Mesendoderm (in vitro differentiated cells): ENCODE measurements around the gene KRTAP29-1.

Experiments
- DNase-seq: peaks from one replicate; pipeline ENCODE4 v3.0.0; 2013
- H2AK5ac ChIP-seq: 2 replicates; pipeline ENCODE4 v1.6.1; 2013; ENCODE audit warnings: low read length, inconsistent platforms
- H2BK120ac ChIP-seq: 2 replicates; pipeline ENCODE4 v1.6.1; 2013; ENCODE audit warnings: low read depth, mild to moderate bottlenecking, low read length, moderate library complexity, mixed read lengths
- H2BK15ac ChIP-seq: replicated peaks from 2 replicates; pipeline ENCODE4 v1.6.1; 2013; ENCODE audit warnings: low read depth, mild to moderate bottlenecking, moderate library complexity
- H2BK5ac ChIP-seq: 2 replicates; pipeline ENCODE4 v1.6.1; 2013; ENCODE audit warnings: low read length, inconsistent platforms
- H3K18ac ChIP-seq: 2 replicates; pipeline ENCODE4 v1.6.1; 2013; ENCODE audit warnings: mild to moderate bottlenecking, low read length, mixed read lengths
- H3K23ac ChIP-seq: one replicate; pipeline ENCODE4 v1.6.1; 2013; ENCODE audit warnings: low read length
- H3K27ac ChIP-seq: 2 replicates; pipeline ENCODE4 v1.5.1; 2013; ENCODE audit warnings: low read depth, mild to moderate bottlenecking, inconsistent platforms, low read length, moderate library complexity
- H3K27me3 ChIP-seq: 2 replicates; pipeline ENCODE4 v1.6.1; 2013; ENCODE audit warnings: low read length, control low read depth, mild to moderate bottlenecking, inconsistent platforms; ENCODE audit not compliant: insufficient read depth, poor library complexity
- H3K36me3 ChIP-seq: 2 replicates; pipeline ENCODE4 v1.6.1; 2013; ENCODE audit warnings: low read length, inconsistent platforms; ENCODE audit not compliant: control insufficient read depth, insufficient read depth
- H3K4ac ChIP-seq: one replicate; pipeline ENCODE4 v1.6.1; 2013; ENCODE audit warnings: low read depth, mild to moderate bottlenecking, low read length, moderate library complexity
- H3K4me1 ChIP-seq: 2 replicates; pipeline ENCODE4 v1.6.1; 2013; ENCODE audit warnings: low read depth, low read length, inconsistent platforms; ENCODE audit not compliant: control insufficient read depth
- H3K4me2 ChIP-seq: 2 replicates; pipeline ENCODE4 v1.6.1; 2013; ENCODE audit warnings: low read length
- H3K4me3 ChIP-seq: 2 replicates; pipeline ENCODE4 v1.5.1; 2013; ENCODE audit warnings: mild to moderate bottlenecking, low read length
- H3K56ac ChIP-seq: one replicate; pipeline ENCODE4 v1.6.1; 2013; ENCODE audit warnings: low read length
- H3K79me1 ChIP-seq: 2 replicates; pipeline ENCODE4 v1.6.1; 2013; ENCODE audit warnings: low read length, inconsistent platforms
- H3K79me2 ChIP-seq: 2 replicates; pipeline ENCODE4 v1.6.1; 2013; ENCODE audit warnings: mild to moderate bottlenecking, low read length; ENCODE audit not compliant: control insufficient read depth, insufficient read depth
- H3K9ac ChIP-seq: 2 replicates; pipeline ENCODE4 v1.6.1; 2013; ENCODE audit warnings: low read length, inconsistent platforms
- H4K5ac ChIP-seq: one replicate; pipeline ENCODE4 v1.6.1; 2013; ENCODE audit warnings: low read length
- H4K8ac ChIP-seq: one replicate; pipeline ENCODE4 v1.6.1; 2013; ENCODE audit warnings: low read depth, mild to moderate bottlenecking, control low read depth, low read length, moderate library complexity
- WGBS: extraction: QIAGEN DNeasy Blood & Tissue Kit; methylation state at CpG from one replicate; pipeline ENCODE4 v1.1.7; 2013; ENCODE audit warnings: low lambda C conversion rate, missing lambda C conversion rate; ENCODE audit not compliant: insufficient coverage; ENCODE audit errors: extremely low coverage; 5-methylcytosine and 5-hydroxymethylcytosine counted together

The KRTAP29-1 gene

DNA sequence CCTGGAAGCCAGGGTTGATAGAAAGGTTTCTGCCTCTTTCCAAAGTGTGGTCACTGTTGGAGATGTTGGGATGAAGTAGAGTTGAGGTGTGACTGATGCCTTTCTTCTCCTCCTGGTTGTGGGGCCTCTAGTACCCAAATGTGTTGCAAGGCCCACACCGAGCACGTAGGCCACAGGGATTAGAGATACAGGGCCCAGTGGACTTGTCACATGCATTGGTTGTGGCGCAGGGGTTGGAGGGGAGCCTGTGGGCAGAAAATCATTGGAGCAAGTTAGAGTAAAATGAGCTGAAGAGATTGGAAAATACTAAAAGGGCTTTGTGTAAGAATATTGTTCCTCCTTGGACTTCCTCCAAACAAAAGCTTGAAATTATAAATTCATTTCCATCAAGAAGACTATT is 43.3 kb upstream of the KRTAP29-1 start:
- Histone ChIP-seq H3K27me3 (no peaks in the 10 kb centered on the region), H3K36me3 (no peaks in the 10 kb centered on the region), H3K4me2 (no peak overlapping the region), H2BK15ac (no peak overlapping the region), H3K18ac (no peak overlapping the region), H3K23ac (no peak overlapping the region), H3K79me2 (no peaks in the 10 kb centered on the region), H2AK5ac (no peak overlapping the region), H3K4ac (no peak overlapping the region), H3K27ac (no peak overlapping the region), H2BK120ac (no peak overlapping the region), H3K79me1 (no peaks in the 10 kb centered on the region), H3K4me3 (no peak overlapping the region), H4K8ac (no peak overlapping the region), H4K5ac (no peak overlapping the region), H2BK5ac (no peak overlapping the region), H3K56ac (no peak overlapping the region), H3K4me1 (no peaks in the 10 kb centered on the region), H3K9ac (no peak overlapping the region)
- no CpG with 5 or more reads among the region's 3 CpGs for WGBS
- no peak for DNase-seq

DNA sequence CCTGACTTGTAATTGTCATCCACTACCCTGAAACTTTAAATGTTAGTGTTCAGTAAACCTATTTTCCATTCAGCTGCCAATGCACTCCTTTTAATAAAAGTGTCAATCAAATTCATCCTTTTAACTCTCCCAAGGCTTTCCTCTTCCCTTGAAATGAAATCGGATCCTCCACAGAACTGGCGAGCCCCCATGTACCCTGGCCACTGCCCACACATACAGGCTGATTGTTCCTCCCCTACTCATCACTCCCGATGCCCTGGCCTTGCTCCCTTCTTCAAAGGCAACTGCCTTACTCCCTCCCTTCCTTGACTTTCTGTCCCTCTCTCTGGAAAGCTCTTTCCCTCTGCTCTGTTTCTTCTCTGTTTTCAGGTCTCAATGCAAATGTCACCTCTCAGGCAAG is 40.4 kb upstream of the KRTAP29-1 start:
- Histone ChIP-seq H3K4me3 (no peak overlapping the region), H2BK15ac (no peak overlapping the region), H4K8ac (no peak overlapping the region), H3K9ac (no peak overlapping the region), H3K79me1 (no peaks in the 10 kb centered on the region), H3K4ac (no peak overlapping the region), H2AK5ac (no peak overlapping the region), H3K36me3 (no peaks in the 10 kb centered on the region), H3K23ac (no peak overlapping the region), H3K4me2 (no peak overlapping the region), H3K27me3 (no peaks in the 10 kb centered on the region), H4K5ac (no peak overlapping the region), H3K79me2 (no peaks in the 10 kb centered on the region), H2BK120ac (no peak overlapping the region), H3K4me1 (no peaks in the 10 kb centered on the region), H3K27ac (no peak overlapping the region), H3K56ac (no peak overlapping the region), H3K18ac (no peak overlapping the region), H2BK5ac (no peak overlapping the region)
- WGBS = no CpG with 5 or more reads among the region's 3 CpGs
- no peak for DNase-seq

DNA sequence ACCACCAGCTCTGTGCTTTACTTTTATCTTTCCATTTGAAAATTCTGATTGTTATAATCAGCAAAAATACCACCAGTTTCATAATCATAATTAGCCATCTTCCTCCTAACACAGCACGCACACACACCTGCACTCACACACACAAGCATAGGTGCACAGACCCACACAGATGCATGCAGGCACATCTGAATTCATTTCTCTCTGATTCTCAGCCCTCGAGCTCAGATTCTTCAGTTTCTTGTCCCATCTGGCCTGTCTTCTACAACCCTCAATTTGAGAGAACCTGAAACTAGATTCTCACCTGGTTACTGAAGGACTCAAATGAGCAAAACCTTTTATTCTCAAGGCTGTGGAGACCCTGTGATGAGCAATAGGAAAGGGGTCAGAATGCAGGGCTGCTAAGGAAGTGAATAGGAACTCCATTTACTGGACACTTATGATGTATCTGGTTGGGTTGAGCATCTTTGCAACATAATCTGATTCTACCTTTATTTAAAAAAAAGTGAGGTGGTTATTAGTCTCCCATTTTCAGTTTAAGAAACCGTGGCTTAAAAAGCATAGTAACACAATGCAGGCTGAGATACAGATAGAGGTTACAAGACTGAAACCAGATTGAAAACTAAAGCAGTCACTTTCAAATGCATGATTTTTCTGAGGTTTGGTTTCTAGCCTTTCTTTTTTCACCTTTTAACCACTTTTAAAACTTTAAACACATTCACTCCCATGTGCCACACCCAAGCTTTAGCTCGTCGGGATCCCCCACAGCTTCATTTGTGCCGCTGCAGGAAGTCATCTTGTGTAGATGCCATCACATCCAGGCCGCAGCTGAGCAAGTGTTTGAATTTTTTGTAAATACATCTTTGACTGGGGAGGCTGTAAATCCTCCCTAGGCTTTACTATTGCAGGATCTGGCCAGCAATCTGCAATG is 38.5 kb upstream of the KRTAP29-1 start:
- no peaks in the 10 kb centered on the region for H3K4me1 ChIP-seq
- H3K18ac ChIP-seq = no peak overlapping the region
- no peak overlapping the region for H3K27ac ChIP-seq
- no peak overlapping the region for H3K4ac ChIP-seq
- no peak for DNase-seq
- no peak overlapping the region for H2BK120ac ChIP-seq
- H2BK15ac ChIP-seq = no peak overlapping the region
- no peaks in the 10 kb centered on the region for H3K27me3 ChIP-seq
- H3K4me3 ChIP-seq = no peak overlapping the region
- no CpG with 5 or more reads among the region's 7 CpGs for WGBS
- no peak overlapping the region for H3K9ac ChIP-seq
- H3K36me3 ChIP-seq = no peaks in the 10 kb centered on the region
- no peaks in the 10 kb centered on the region for H3K79me2 ChIP-seq
- H2AK5ac ChIP-seq = no peak overlapping the region
- no peak overlapping the region for H3K56ac ChIP-seq
- no peak overlapping the region for H3K23ac ChIP-seq
- no peaks in the 10 kb centered on the region for H3K79me1 ChIP-seq
- H2BK5ac ChIP-seq = no peak overlapping the region
- H4K8ac ChIP-seq = no peak overlapping the region
- H4K5ac ChIP-seq = no peak overlapping the region
- no peak overlapping the region for H3K4me2 ChIP-seq

DNA sequence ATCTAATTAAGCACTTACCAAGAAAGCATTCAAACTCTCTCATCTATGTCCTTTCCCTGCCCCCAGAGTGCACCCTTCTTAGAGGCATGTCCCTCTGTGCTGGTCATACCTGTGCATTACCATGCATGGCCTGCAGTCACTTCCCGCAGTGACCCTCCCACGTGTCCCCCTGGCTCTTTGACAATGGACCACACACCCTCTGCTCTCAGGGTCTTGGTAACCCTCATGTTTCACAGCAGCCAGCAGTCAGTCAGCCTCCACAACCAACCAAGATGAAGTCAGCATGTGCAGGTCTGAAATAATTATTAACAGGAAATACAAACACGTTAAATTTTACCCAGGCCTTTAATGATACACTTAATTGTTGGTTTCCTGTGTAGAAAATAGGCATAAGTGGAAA is 37.8 kb upstream of the KRTAP29-1 start:
- H3K9ac ChIP-seq = no peak overlapping the region
- H3K27me3 ChIP-seq = no peaks in the 10 kb centered on the region
- H3K4me1 ChIP-seq = no peaks in the 10 kb centered on the region
- H3K36me3 ChIP-seq = no peaks in the 10 kb centered on the region
- no peak overlapping the region for H3K4me2 ChIP-seq
- no peak overlapping the region for H4K8ac ChIP-seq
- H3K23ac ChIP-seq = no peak overlapping the region
- H2BK5ac ChIP-seq = no peak overlapping the region
- no peak overlapping the region for H3K18ac ChIP-seq
- H4K5ac ChIP-seq = no peak overlapping the region
- H3K79me2 ChIP-seq = no peaks in the 10 kb centered on the region
- no peak overlapping the region for H3K27ac ChIP-seq
- H2AK5ac ChIP-seq = no peak overlapping the region
- no peak for DNase-seq
- no peak overlapping the region for H2BK120ac ChIP-seq
- WGBS = no CpG with 5 or more reads among the region's 3 CpGs
- H3K79me1 ChIP-seq = no peaks in the 10 kb centered on the region
- H3K4me3 ChIP-seq = no peak overlapping the region
- H3K56ac ChIP-seq = no peak overlapping the region
- no peak overlapping the region for H2BK15ac ChIP-seq
- H3K4ac ChIP-seq = no peak overlapping the region

DNA sequence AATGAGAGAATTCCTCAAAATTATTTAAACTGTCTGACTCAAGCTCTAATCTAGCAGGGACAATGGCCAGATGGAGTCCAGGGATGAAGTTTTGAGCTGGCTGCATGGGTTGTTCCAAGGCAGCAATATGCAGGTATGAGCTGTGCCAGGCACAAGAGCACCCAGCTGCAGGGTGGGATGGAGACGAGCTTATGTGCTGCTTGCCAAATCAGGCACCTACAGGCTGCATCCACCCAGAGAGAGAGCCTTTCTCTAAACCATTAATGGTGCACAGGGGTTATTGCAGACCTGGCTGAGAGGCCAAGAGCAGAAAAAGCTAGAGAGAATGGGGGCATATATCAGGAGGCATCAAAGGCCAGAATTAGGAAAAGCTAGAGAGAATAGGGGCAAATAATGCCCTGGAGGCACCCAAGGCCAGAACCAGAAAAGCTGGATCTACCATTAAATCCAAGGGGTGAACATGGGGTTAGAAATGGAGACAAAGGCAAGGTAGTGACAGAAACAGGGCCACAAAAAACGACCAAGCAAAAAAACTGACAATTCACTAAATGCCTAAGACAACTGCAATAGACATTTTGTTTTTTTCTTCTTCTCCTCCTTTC is 37.0 kb upstream of the KRTAP29-1 start:
- no peaks in the 10 kb centered on the region for H3K36me3 ChIP-seq
- H3K27ac ChIP-seq = no peak overlapping the region
- H3K23ac ChIP-seq = no peak overlapping the region
- DNase-seq = no peak
- WGBS = no CpG with 5 or more reads among the region's 2 CpGs
- no peak overlapping the region for H3K4me2 ChIP-seq
- H3K9ac ChIP-seq = no peak overlapping the region
- no peak overlapping the region for H2BK15ac ChIP-seq
- H3K4me1 ChIP-seq = no peaks in the 10 kb centered on the region
- no peaks in the 10 kb centered on the region for H3K27me3 ChIP-seq
- H2BK5ac ChIP-seq = no peak overlapping the region
- H4K8ac ChIP-seq = no peak overlapping the region
- H2AK5ac ChIP-seq = no peak overlapping the region
- no peak overlapping the region for H2BK120ac ChIP-seq
- H3K4ac ChIP-seq = no peak overlapping the region
- no peak overlapping the region for H3K18ac ChIP-seq
- H3K79me1 ChIP-seq = no peaks in the 10 kb centered on the region
- H4K5ac ChIP-seq = no peak overlapping the region
- no peak overlapping the region for H3K56ac ChIP-seq
- H3K4me3 ChIP-seq = no peak overlapping the region
- no peaks in the 10 kb centered on the region for H3K79me2 ChIP-seq
